Right lobe of liver (tissue), 6 donors: ENCODE data around the gene IGDCC3. TPM values are rescaled to one million over a fixed set of nuclear protein-coding genes. Genes with fewer than 3 reads are reported as not detected.

ENCODE experiments used
- ATAC-seq, 4 donors: fragments of 200-7000 bp; cut with Tn5 transposase; one replicate each; pipeline ENCODE4 v1.9.1; 2020; ENCODE audit warnings: mild to moderate bottlenecking in 4 of 4, moderate library complexity in 4 of 4
- DNase-seq, 3 donors: peaks; one replicate each; pipeline ENCODE4 v3.0.0-alpha.2; 2020
- H3K27ac ChIP-seq, 3 donors: fragments of 200-600 bp; one replicate each; pipeline ENCODE4 v1.8.0; 2022
- H3K27me3 ChIP-seq, 2 donors: fragments of 200-600 bp; one replicate each; pipeline ENCODE4 v1.8.0; 2022
- H3K36me3 ChIP-seq, 4 donors: fragments of 200-600 bp; sonication (generic) in 1 of 4; one replicate each; pipeline versions ENCODE4 v1.5.1 to v1.8.0; 2017 to 2022; ENCODE audit warnings: control low read depth in 1 of 4
- H3K4me1 ChIP-seq, 4 donors: fragments of 200-600 bp; sonication (generic) in 1 of 4; one replicate each; pipeline versions ENCODE4 v1.5.1 to v1.8.0; 2017 to 2022; ENCODE audit warnings: control low read depth in 1 of 4
- H3K4me3 ChIP-seq, 3 donors: fragments of 200-600 bp; one replicate each; pipeline ENCODE4 v1.8.0; 2022
- H3K9me3 ChIP-seq, 4 donors: fragments of 200-600 bp; sonication (generic) in 1 of 4; one replicate each; pipeline versions ENCODE4 v1.5.1 to v1.8.0; 2017 to 2022; ENCODE audit warnings: control low read depth in 1 of 4
- CTCF ChIP-seq, 4 donors: fragments of 200-600 bp in 3 of 4; fragments of 450-650 bp in 1 of 4; IDR thresholded peaks; one replicate each; pipeline versions ENCODE4 v1.5.1 to v1.8.0; 2016 to 2022; ENCODE audit warnings: antibody characterized with exemption in 4 of 4, mild to moderate bottlenecking in 2 of 4
- POLR2A ChIP-seq: fragments of 450-650 bp; IDR thresholded peaks from one replicate; pipeline ENCODE4 v1.6.1; 2017; ENCODE audit warnings: antibody characterized with exemption, mild to moderate bottlenecking
- WGBS: methylation state at CpG from one replicate; pipeline ENCODE4 v1.1.6; 2018; ENCODE audit warnings: low coverage, low lambda C conversion rate; ENCODE audit not compliant: insufficient coverage; ENCODE audit errors: missing lambda C conversion rate; 5-methylcytosine and 5-hydroxymethylcytosine counted together
- intact Hi-C, 2 donors: fragments of 100-400 bp; cut with DNase I; formaldehyde crosslinking; loops; one replicate each; pipeline versions ENCODE4 v1.11.2 to v1.14.1; 2022
- total RNA-seq, 6 experiments: library from RNA; depleted of rRNA in 2 of 6; stranded (reverse); fragments of >200 nt in 2 of 6; fragmentation: NEBNext Ultra II Directional in 3 of 6; extraction: Animal tissue kit (Norgen Biotek cat#: 25700) in 3 of 6; gene quantifications; one replicate each; pipeline versions ENCODE4 v1.1.0 to v1.2.4, GENCODE V29; 2016 to 2023
- donor health status: DM: no; HTN: yes; CAD: no.
- donor health status: DM: no; HTN: no; CAD: no.
- donor health status: DM: no; HTN: no; CAD: no.
- donor health status: DM: no; HTN: yes; CAD: no.
- donor health status: DM: no; HTN: yes; CAD: no.

The IGDCC3 gene
- total RNA-seq, 6 experiments from 2014 or later = not detected

- Histone ChIP-seq H3K36me3 (no peaks in the 10 kb centered on the region), H3K4me1 (no peaks in the 10 kb centered on the region), H3K9me3 (no peaks in the 10 kb centered on the region), H3K4me3 (no peak overlapping the region), H3K27ac (no peak overlapping the region), H3K27me3 (no peaks in the 10 kb centered on the region)
- no peak for TF ChIP-seq CTCF (IDR thresholded peaks at IDR 0.05)
- no peak for TF ChIP-seq POLR2A
- ATAC-seq (no peak), DNase-seq (peak in 1 of 3 donors; percentile 39)
- intact Hi-C loops = no loop called here
- 84% methylated on average over 9 of the region's 22 CpGs for WGBS
Observed at GRCh38 chr15:65330934-65331645, 46.7 kb downstream of the IGDCC3 start.

GRCh38 chr15:65329984-65330735 lies 47.6 kb downstream of the IGDCC3 start:
- TF ChIP-seq POLR2A = no peak
- TF ChIP-seq CTCF (IDR thresholded peaks at IDR 0.05) = no peak
- Histone ChIP-seq H3K27me3 (no peaks in the 10 kb centered on the region), H3K27ac (no peak overlapping the region), H3K4me3 (no peak overlapping the region), H3K9me3 (no peaks in the 10 kb centered on the region), H3K4me1 (no peaks in the 10 kb centered on the region), H3K36me3 (no peaks in the 10 kb centered on the region)
- intact Hi-C loops = no loop called here
- peak in 1 of 3 donors; percentile 40 for DNase-seq
- WGBS = 89% methylated on average over 7 of the region's 18 CpGs
- ATAC-seq = no peak

GRCh38 chr15:65329288-65329983 lies 48.4 kb downstream of the IGDCC3 start:
- Histone ChIP-seq H3K4me3 (no peak overlapping the region), H3K27me3 (no peaks in the 10 kb centered on the region), H3K9me3 (no peaks in the 10 kb centered on the region), H3K27ac (no peak overlapping the region), H3K36me3 (no peaks in the 10 kb centered on the region), H3K4me1 (no peaks in the 10 kb centered on the region)
- no peak for TF ChIP-seq CTCF (IDR thresholded peaks at IDR 0.05)
- TF ChIP-seq POLR2A = no peak
- DNase-seq = peak in 1 of 3 donors; percentile 45
- intact Hi-C loops = no loop called here
- WGBS = 80% methylated on average over 1 of the region's 21 CpGs
- ATAC-seq = no peak

- ATAC-seq (no peak), DNase-seq (peak in 1 of 3 donors; percentile 42)
- no peak overlapping the region for H3K27ac ChIP-seq
- no peaks in the 10 kb centered on the region for H3K4me1 ChIP-seq
- no peaks in the 10 kb centered on the region for H3K9me3 ChIP-seq
- intact Hi-C loops = no loop called here
- no peaks in the 10 kb centered on the region for H3K27me3 ChIP-seq
- TF ChIP-seq CTCF (IDR thresholded peaks at IDR 0.05) (no peak), POLR2A (no peak)
- 80% methylated on average over 1 of the region's 21 CpGs for WGBS
- H3K4me3 ChIP-seq = no peak overlapping the region
- H3K36me3 ChIP-seq = no peaks in the 10 kb centered on the region
Observed at GRCh38 chr15:65328506-65329287, 49.1 kb downstream of the IGDCC3 start.
